GM23248 (cell line): ENCODE data around the gene CLDN22. TPM values are rescaled to one million over a fixed set of nuclear protein-coding genes. Genes with fewer than 3 reads are reported as not detected.

ENCODE experiments used
- DNase-seq: peaks from one replicate; pipeline ENCODE4 v3.0.0-alpha.2; 2015
- H2AFZ ChIP-seq: fragments of 200-600 bp; sonication (generic); 2 replicates; pipeline ENCODE4 v1.6.1; 2016; ENCODE audit warnings: antibody characterized with exemption
- H3F3A ChIP-seq: fragments of 200-600 bp; sonication (generic); 2 replicates; pipeline ENCODE4 v1.6.1; 2016; ENCODE audit warnings: mild to moderate bottlenecking, antibody characterized with exemption, mixed run types; ENCODE audit not compliant: insufficient read depth
- H3K27ac ChIP-seq: fragments of 200-600 bp; sonication (generic); 2 replicates; pipeline ENCODE4 v1.5.1; 2016; ENCODE audit warnings: mild to moderate bottlenecking
- H3K27me3 ChIP-seq: fragments of 200-600 bp; sonication (generic); replicated peaks from 2 replicates; pipeline ENCODE4 v1.6.1; 2016; ENCODE audit warnings: mild to moderate bottlenecking; ENCODE audit not compliant: insufficient read depth
- H3K36me3 ChIP-seq: fragments of 200-600 bp; sonication (generic); 2 replicates; pipeline ENCODE4 v1.6.1; 2016; ENCODE audit warnings: low read depth, mild to moderate bottlenecking
- H3K4me1 ChIP-seq: fragments of 200-600 bp; sonication (generic); 2 replicates; pipeline ENCODE4 v1.6.1; 2016; ENCODE audit warnings: mild to moderate bottlenecking; ENCODE audit not compliant: insufficient read depth
- H3K4me2 ChIP-seq: fragments of 200-600 bp; sonication (generic); one replicate; pipeline ENCODE4 v1.6.1; 2016; ENCODE audit warnings: mild to moderate bottlenecking; ENCODE audit not compliant: unreplicated experiment
- H3K4me3 ChIP-seq: fragments of 200-600 bp; sonication (generic); 2 replicates; pipeline ENCODE4 v1.5.1; 2016; ENCODE audit warnings: mild to moderate bottlenecking
- H3K79me2 ChIP-seq: fragments of 200-600 bp; sonication (generic); 2 replicates; pipeline ENCODE4 v1.6.1; 2016; ENCODE audit warnings: mild to moderate bottlenecking; ENCODE audit not compliant: insufficient read depth
- H3K9ac ChIP-seq: fragments of 200-600 bp; sonication (generic); 2 replicates; pipeline ENCODE4 v1.6.1; 2016; ENCODE audit warnings: mild to moderate bottlenecking
- H3K9me2 ChIP-seq: fragments of 200-600 bp; sonication (generic); 2 replicates; pipeline ENCODE4 v1.6.1; 2016; ENCODE audit warnings: mixed run types, mild to moderate bottlenecking, moderate library complexity; ENCODE audit not compliant: insufficient read depth
- H3K9me3 ChIP-seq: fragments of 200-600 bp; sonication (generic); one replicate; pipeline ENCODE4 v1.6.1; 2017; ENCODE audit warnings: low read depth
- H4K20me1 ChIP-seq: fragments of 200-600 bp; sonication (generic); 2 replicates; pipeline ENCODE4 v1.6.0; 2016; ENCODE audit not compliant: insufficient read depth
- EZH2 ChIP-seq: fragments of 200-600 bp; sonication (generic); IDR thresholded peaks from 2 replicates; pipeline ENCODE4 v1.6.1; 2018; ENCODE audit warnings: antibody characterized with exemption, mild to moderate bottlenecking; ENCODE audit not compliant: insufficient read depth, poor library complexity, severe bottlenecking
- EZH2phosphoT487 ChIP-seq: fragments of 200-600 bp; sonication (generic); IDR thresholded peaks from 2 replicates; pipeline ENCODE4 v1.6.1; 2018; ENCODE audit warnings: antibody characterized with exemption, moderate library complexity, mild to moderate bottlenecking, low read depth; ENCODE audit not compliant: insufficient read depth
- WGBS, 2 experiments: methylation state at CpG; one replicate each; pipeline ENCODE4 v1.1.6; 2015 to 2017; ENCODE audit warnings: low lambda C conversion rate in 2 of 2, low coverage in 1 of 2; ENCODE audit errors: missing lambda C conversion rate in 2 of 2; 5-methylcytosine and 5-hydroxymethylcytosine counted together
- in situ Hi-C: fragments of 300-500 bp; cut with MboI; formaldehyde crosslinking; loops from 2 replicates; pipeline ENCODE4 v1.15.0; 2020
- polyA plus RNA-seq: library from polyadenylated mRNA; unstranded; fragments of >200 nt; fragmentation: Nextera tagmentation; extraction: Ambion mirVana; gene quantifications from 2 replicates; pipeline ENCODE4 v1.2.1, GENCODE V29; 2016
- total RNA-seq: library from RNA; depleted of rRNA; stranded (reverse); fragments of >200 nt; shearing (Covaris generic); gene quantifications from 2 replicates; pipeline ENCODE4 v1.2.3, GENCODE V29; 2014

CLDN22 gene
- total and polyA plus RNA-seq, 2 experiments from 2014 or later = not detected

DNA sequence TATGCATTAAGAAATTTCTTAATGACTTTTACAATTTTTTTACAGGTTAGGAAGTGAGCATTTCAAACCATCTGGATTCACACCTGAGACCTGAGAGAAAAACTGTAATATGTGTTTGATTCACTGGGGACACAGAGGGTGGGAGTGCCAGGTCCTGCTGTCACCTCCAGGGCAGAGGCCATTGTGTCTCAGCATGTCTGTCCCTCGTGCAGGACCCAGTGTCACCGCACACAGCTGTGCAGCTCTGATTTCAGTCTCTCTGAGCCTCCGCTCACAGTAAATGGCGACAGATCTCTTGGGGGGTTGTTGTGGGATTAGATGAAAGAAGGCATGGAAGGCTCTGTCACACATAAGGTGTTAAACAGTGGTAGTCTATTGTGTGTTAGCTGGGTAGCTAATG lies 25.2 kb upstream of the CLDN22 start:
- Histone ChIP-seq H3K9ac (no peak overlapping the region), H3F3A (peaks cover 22% of the 10 kb centered on the region), H3K36me3 (no peaks in the 10 kb centered on the region), H3K4me3 (no peak overlapping the region), H3K9me2 (no peaks in the 10 kb centered on the region), H3K4me2 (no peak overlapping the region), H3K79me2 (no peaks in the 10 kb centered on the region), H3K27ac (no peak overlapping the region), H3K4me1 (peaks cover 30% of the 10 kb centered on the region), H3K27me3 (no peaks in the 10 kb centered on the region), H3K9me3 (no peaks in the 10 kb centered on the region), H4K20me1 (no peaks in the 10 kb centered on the region), H2AFZ (no peak overlapping the region)
- TF ChIP-seq EZH2 = no peak
- TF ChIP-seq EZH2phosphoT487 = no peak
- DNase-seq = no peak
- WGBS, 2 experiments = 98 to 100% methylated on average over 4 of the region's 4 CpGs
- in situ Hi-C loops = no loop called here

DNA sequence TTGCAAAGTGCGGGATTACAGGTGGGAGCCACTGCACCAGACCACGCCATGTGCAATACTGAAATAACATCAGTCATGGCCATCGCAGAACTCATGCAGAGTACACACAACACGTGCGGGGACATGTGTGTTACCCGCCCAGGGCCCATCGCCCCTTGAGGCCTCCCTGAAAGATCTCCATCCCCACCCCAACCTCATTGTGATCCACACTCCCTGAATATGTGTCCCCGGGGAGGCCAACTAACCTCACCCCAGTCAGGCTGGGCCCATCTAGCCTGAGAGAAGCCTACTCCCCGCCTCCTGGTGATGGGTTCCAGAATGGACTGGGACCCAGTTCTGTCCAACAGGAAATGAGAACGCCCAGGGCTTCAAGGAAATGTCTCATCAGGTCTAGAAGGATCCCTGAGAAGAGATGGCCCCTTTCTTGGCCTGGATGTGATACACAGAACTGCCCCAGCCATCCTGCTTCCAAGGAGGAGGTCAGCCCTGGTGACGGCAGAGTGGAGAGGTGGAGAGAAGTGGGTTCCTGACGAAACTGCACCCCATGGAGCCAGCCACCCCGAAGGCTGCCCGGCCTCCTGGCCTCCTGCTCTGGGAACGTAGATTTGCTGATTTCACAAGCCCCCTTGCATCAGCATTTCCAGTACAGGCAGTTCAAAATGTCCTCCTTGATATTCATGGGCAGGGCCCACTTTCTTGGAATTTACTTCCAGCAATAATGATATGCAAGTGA lies 24.6 kb upstream of the CLDN22 start:
- TF ChIP-seq EZH2phosphoT487 (no peak), EZH2 (no peak)
- 97% methylated on average over 15 of the region's 15 CpGs for WGBS, 2 experiments
- H3K79me2 ChIP-seq = no peaks in the 10 kb centered on the region
- DNase-seq = no peak
- no peak overlapping the region for H3K4me3 ChIP-seq
- no peaks in the 10 kb centered on the region for H3K36me3 ChIP-seq
- H3K9me2 ChIP-seq = no peaks in the 10 kb centered on the region
- H3K4me1 ChIP-seq = peaks cover 25% of the 10 kb centered on the region
- no peak overlapping the region for H2AFZ ChIP-seq
- H3K9ac ChIP-seq = no peak overlapping the region
- no peaks in the 10 kb centered on the region for H4K20me1 ChIP-seq
- H3K27ac ChIP-seq = no peak overlapping the region
- no peaks in the 10 kb centered on the region for H3K27me3 ChIP-seq
- H3K9me3 ChIP-seq = no peaks in the 10 kb centered on the region
- H3F3A ChIP-seq = peaks cover 16% of the 10 kb centered on the region
- no peak overlapping the region for H3K4me2 ChIP-seq
- in situ Hi-C loops = no loop called here

DNA sequence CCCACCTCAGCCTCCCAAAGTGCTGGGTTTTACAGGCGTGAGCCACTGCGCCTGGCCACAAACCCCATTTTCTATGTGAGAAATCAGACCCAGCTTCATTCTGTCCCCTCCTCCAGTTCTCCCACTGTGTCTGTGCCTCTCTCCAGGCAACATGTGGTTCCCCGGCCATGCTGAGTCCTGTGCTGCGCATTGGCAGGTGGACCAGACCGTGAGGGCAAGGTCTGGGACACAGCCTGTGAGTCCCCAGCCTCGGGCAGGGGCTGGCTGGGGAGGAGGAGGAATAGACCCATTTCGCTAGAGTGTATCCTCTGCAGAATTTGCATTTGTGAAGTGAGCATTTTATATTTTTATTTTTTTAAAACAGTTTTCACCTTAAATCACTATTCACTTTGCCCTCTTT lies 23.7 kb upstream of the CLDN22 start:
- H2AFZ ChIP-seq = no peak overlapping the region
- WGBS, 2 experiments = 96 to 97% methylated on average over 7 of the region's 7 CpGs

DNA sequence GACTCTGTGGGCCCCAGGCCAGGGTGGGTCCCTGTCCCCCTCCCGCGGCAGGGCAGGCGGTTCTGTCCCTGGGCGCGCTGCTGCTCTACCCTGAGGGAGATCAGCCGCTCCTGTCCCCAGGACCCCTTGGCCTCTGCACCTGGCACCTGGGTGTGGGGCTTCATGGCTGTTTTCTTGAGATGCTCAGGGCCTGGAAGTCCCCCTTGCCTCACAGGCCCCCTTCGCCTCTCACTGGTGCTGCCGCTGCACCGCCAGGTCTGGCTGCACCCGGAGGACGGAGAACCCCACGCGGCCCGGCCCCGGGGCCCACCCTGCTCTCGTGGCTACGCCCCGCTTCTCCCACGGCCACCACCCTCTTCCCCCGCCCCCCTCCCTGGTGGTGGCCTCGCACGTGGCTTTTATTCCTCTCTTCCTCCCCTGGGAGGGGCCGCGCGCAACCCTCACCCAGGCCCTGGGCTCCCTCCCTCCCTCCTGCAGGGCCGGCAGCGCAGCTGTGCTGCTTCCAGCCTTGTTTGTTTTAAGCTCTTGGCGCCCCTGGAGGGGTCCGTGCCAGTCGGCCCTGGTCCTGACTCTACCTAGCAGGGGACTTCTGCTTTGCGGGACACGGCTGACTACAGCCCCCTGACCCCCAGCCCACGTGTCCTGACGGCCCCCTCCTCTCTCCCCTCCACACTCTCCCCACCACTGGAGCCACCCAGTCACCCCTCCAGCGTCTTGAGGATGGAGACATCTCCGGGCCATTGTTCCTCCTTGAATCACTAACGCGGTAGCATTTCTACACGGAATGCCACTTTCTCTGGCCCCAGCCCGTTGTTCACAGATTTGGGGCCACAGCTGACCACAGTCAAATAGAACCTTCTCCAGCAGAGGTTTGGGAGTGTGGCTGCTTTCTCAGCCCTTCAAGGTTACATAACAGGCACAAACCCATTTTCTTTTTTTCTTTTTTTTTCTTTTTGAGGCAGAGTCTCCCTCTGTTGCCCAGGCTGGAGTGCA lies 22.8 kb upstream of the CLDN22 start:
- Histone ChIP-seq H3K27me3 (no peaks in the 10 kb centered on the region), H3K9ac (0 out of 2 replicates have a peak overlapping the region, but pooled peaks have one; percentile 2), H3K9me3 (no peaks in the 10 kb centered on the region), H3K9me2 (no peaks in the 10 kb centered on the region), H3K36me3 (no peaks in the 10 kb centered on the region), H3K27ac (no peak overlapping the region), H3F3A (peaks cover 1% of the 10 kb centered on the region; the same call in 1 of the 2 replicates), H4K20me1 (no peaks in the 10 kb centered on the region), H2AFZ (peak overlapping the region; percentile 55), H3K4me1 (peaks cover 10% of the 10 kb centered on the region; the same call in 1 of the 2 replicates), H3K4me2 (no peak overlapping the region), H3K79me2 (no peaks in the 10 kb centered on the region), H3K4me3 (no peak overlapping the region; the same call in 1 of the 2 replicates)
- in situ Hi-C loops = no loop called here
- TF ChIP-seq EZH2phosphoT487 = no peak
- TF ChIP-seq EZH2 = no peak
- peak; percentile 59 for DNase-seq
- 25 to 32% methylated on average over 14 to 40 of the region's 40 CpGs for WGBS, 2 experiments

More for the DNA sequence above, 23.7 kb upstream of the CLDN22 start:
- Histone ChIP-seq H3F3A (peaks cover 10% of the 10 kb centered on the region; the same call in 1 of the 2 replicates), H3K79me2 (no peaks in the 10 kb centered on the region), H3K27me3 (no peaks in the 10 kb centered on the region), H3K9me3 (no peaks in the 10 kb centered on the region), H3K27ac (no peak overlapping the region), H3K4me3 (no peak overlapping the region), H3K9ac (no peak overlapping the region), H3K4me1 (peaks cover 19% of the 10 kb centered on the region), H3K36me3 (no peaks in the 10 kb centered on the region), H4K20me1 (no peaks in the 10 kb centered on the region), H3K9me2 (no peaks in the 10 kb centered on the region), H3K4me2 (no peak overlapping the region)
- no peak for DNase-seq
- in situ Hi-C loops = no loop called here
- TF ChIP-seq EZH2 = no peak
- TF ChIP-seq EZH2phosphoT487 = no peak
